A549 (cell line): ENCODE data around the gene NUDT16L1.

Experiments used
- BCL3 ChIP-seq: fragments of >200 bp; sonication (Bioruptor Twin); formaldehyde crosslinking; IDR thresholded peaks from 3 replicates; pipeline ENCODE4 v1.6.1; 2016
- CTCF ChIP-seq: fragments of >200 bp; sonication (Bioruptor Twin); formaldehyde crosslinking; IDR thresholded peaks from 3 replicates; pipeline ENCODE4 v1.5.1; 2016
- HMGXB4 ChIP-seq: fragments of 250-450 bp; sonication (Bioruptor Pico); IDR thresholded peaks from 2 replicates; pipeline ENCODE4 v1.5.0; 2021; ENCODE audit warnings: mild to moderate bottlenecking, moderate library complexity, borderline replicate concordance
- MAFK ChIP-seq: fragments of 450-650 bp; IDR thresholded peaks from 2 replicates; pipeline ENCODE4 v1.6.1; 2014; ENCODE audit not compliant: partially characterized antibody
- MAX ChIP-seq: IDR thresholded peaks from 2 replicates; pipeline ENCODE4 v1.6.1; 2012
- MYC ChIP-seq: IDR thresholded peaks from 2 replicates; pipeline ENCODE4 v1.6.1; 2012; ENCODE audit warnings: mild to moderate bottlenecking, inconsistent platforms, low read length, improper control_type of control experiment, borderline replicate concordance
- PHF8 ChIP-seq: fragments of 200-600 bp; sonication (generic); IDR thresholded peaks from 2 replicates; pipeline ENCODE4 v1.6.1; 2016; ENCODE audit warnings: low read depth, mild to moderate bottlenecking, antibody characterized with exemption, moderate library complexity, borderline replicate concordance
- POLR2A ChIP-seq: IDR thresholded peaks from 2 replicates; pipeline ENCODE4 v1.6.1; 2012; ENCODE audit warnings: mild to moderate bottlenecking, low read length
- RCOR1 ChIP-seq: fragments of 150-350 bp; IDR thresholded peaks from 2 replicates; pipeline ENCODE4 v1.6.1; 2014; ENCODE audit warnings: antibody characterized with exemption, low read length, low read depth
- RFX5 ChIP-seq: fragments of 450-650 bp; IDR thresholded peaks from 2 replicates; pipeline ENCODE4 v1.7.1; 2014; ENCODE audit warnings: antibody characterized with exemption, mild to moderate bottlenecking, moderate library complexity

- no peak for TF ChIP-seq MYC
- TF ChIP-seq RCOR1 = no peak
- no peak for TF ChIP-seq CTCF
- TF ChIP-seq HMGXB4 (CRISPR knock-in tag) = no peak
- no peak for TF ChIP-seq POLR2A
- no peak for TF ChIP-seq BCL3
- TF ChIP-seq MAFK = no peak
- no peak for TF ChIP-seq MAX
- no peak for TF ChIP-seq RFX5
- TF ChIP-seq PHF8 = no peak
Measured at GRCh38 chr16:4692460-4693295, 684 bp upstream of the NUDT16L1 start.
